ENCODE results near the gene GGTLC2.
"Not testable (repeated sequence)": the region's sequence is repeated elsewhere in the genome, so short reads cannot be mapped to it uniquely, and the experiment has no call there.

GRCh38 chr22:22650398-22650797, 6.0 kb downstream of the GGTLC2 start:
- TF ChIP-seq CTCF, POLR2A (IDR thresholded peaks at IDR 0.05): not testable (repeated sequence)

Data from body of pancreas (tissue), 4 donors.